H1 (cell line): ENCODE data around the gene FADS2. TPM values are rescaled to one million over a fixed set of nuclear protein-coding genes. Genes with fewer than 3 reads are reported as not detected.

Source experiments
- CTCF ChIA-PET: fragments of 300-600 bp; sonication (Branson Sonifier 250); formaldehyde crosslinking; loops from one replicate; lab custom pipeline; 2021; ENCODE audit not compliant: partially characterized antibody; lab: Charles Lee
- POLR2A ChIA-PET: fragments of 300-600 bp; sonication (Branson Sonifier 250); formaldehyde crosslinking; loops from one replicate; lab custom pipeline; 2021; ENCODE audit warnings: inconsistent platforms; ENCODE audit not compliant: partially characterized antibody; lab: Charles Lee
- DNase-seq, 2 experiments: peaks; one replicate each; pipeline versions ENCODE4 v3.0.0 to v3.0.0-alpha.2; 2010 to 2022; ENCODE audit warnings: low spot score in 2 of 2, low read depth in 1 of 2, mixed read lengths in 1 of 2
- FAIRE-seq: peaks from 2 replicates; lab custom pipeline; 2011; peaks lifted over from hg19 to GRCh38; lab: Jason Lieb, UNC
- H2AFZ ChIP-seq: 2 replicates; pipeline ENCODE4 v1.8.1; 2012; ENCODE audit warnings: low read length, inconsistent platforms
- H2AK5ac ChIP-seq: 2 replicates; pipeline ENCODE4 v1.6.1; 2013; ENCODE audit warnings: low read depth, low read length
- H2BK120ac ChIP-seq: replicated peaks from 2 replicates; pipeline ENCODE3; 2013; ENCODE audit warnings: low read depth, low read length, inconsistent platforms
- H2BK12ac ChIP-seq: 2 replicates; pipeline ENCODE4 v1.6.1; 2013; ENCODE audit warnings: low read depth, low read length
- H2BK15ac ChIP-seq: 2 replicates; pipeline ENCODE4 v1.6.1; 2013; ENCODE audit warnings: low read length
- H2BK20ac ChIP-seq: 2 replicates; pipeline ENCODE4 v1.6.1; 2013; ENCODE audit warnings: low read length
- H2BK5ac ChIP-seq: 2 replicates; pipeline ENCODE4 v1.6.1; 2013; ENCODE audit warnings: low read depth, low read length
- H3K14ac ChIP-seq: 2 replicates; pipeline ENCODE4 v1.6.1; 2013; ENCODE audit warnings: inconsistent platforms; ENCODE audit not compliant: insufficient read length
- H3K18ac ChIP-seq: 2 replicates; pipeline ENCODE4 v1.6.1; 2013; ENCODE audit warnings: low read length; ENCODE audit errors: extremely low read depth
- H3K23ac ChIP-seq: 2 replicates; pipeline ENCODE4 v1.6.1; 2013; ENCODE audit warnings: inconsistent platforms; ENCODE audit not compliant: insufficient read length
- H3K23me2 ChIP-seq: 2 replicates; pipeline ENCODE4 v1.6.1; 2013; ENCODE audit warnings: low read depth, low read length
- H3K27ac ChIP-seq: 2 replicates; pipeline ENCODE4 v1.6.1; 2011; ENCODE audit warnings: low read depth, low read length, inconsistent platforms
- H3K27me3 ChIP-seq, 4 experiments: replicated peaks in 1 of 4; 1 replicate in 1 of 4; 2 replicates in 3 of 4; pipeline versions ENCODE4 v1.6.1 to v1.8.1; 2011 to 2013; ENCODE audit warnings: low read length in 3 of 4, mild to moderate bottlenecking in 3 of 4, inconsistent platforms in 2 of 4, mixed read lengths in 2 of 4, moderate library complexity in 1 of 4; ENCODE audit not compliant: control insufficient read depth in 3 of 4, insufficient read depth in 3 of 4; ENCODE audit errors: extremely low read depth in 1 of 4
- H3K36me3 ChIP-seq, 4 experiments: 2 replicates each; pipeline versions ENCODE4 v1.6.1 to v1.8.1; 2011 to 2013; ENCODE audit warnings: mild to moderate bottlenecking in 4 of 4, low read length in 3 of 4, moderate library complexity in 2 of 4, control low read depth in 1 of 4, inconsistent platforms in 1 of 4; ENCODE audit not compliant: insufficient read depth in 4 of 4, control insufficient read depth in 2 of 4
- H3K4ac ChIP-seq: replicated peaks from 2 replicates; pipeline ENCODE3; 2013; ENCODE audit warnings: low read length, low read depth, mixed read lengths, inconsistent platforms; ENCODE audit not compliant: insufficient read length
- H3K4me1 ChIP-seq, 4 experiments: replicated peaks in 1 of 4; 1 replicate in 1 of 4; 2 replicates in 3 of 4; pipeline versions ENCODE4 v1.6.1 to v1.8.1; 2011 to 2013; ENCODE audit warnings: low read length in 3 of 4, inconsistent platforms in 2 of 4, mixed read lengths in 1 of 4; ENCODE audit not compliant: insufficient read depth in 4 of 4, control insufficient read depth in 3 of 4
- H3K4me2 ChIP-seq, 2 experiments: 2 replicates each; pipeline versions ENCODE4 v1.6.1 to v1.8.1; 2011 to 2013; ENCODE audit warnings: low read depth in 2 of 2, low read length in 2 of 2, control low read depth in 1 of 2, inconsistent platforms in 1 of 2, mild to moderate bottlenecking in 1 of 2; ENCODE audit not compliant: insufficient read depth in 1 of 2
- H3K4me3 ChIP-seq, 4 experiments: fragments of 200-600, 300-600 bp in 1 of 4; sonication (generic), shearing (Covaris generic), sonication (Bioruptor Twin) in 1 of 4; 2 replicates each; pipeline versions ENCODE4 v1.5.1 to v1.8.1; 2011 to 2016; ENCODE audit warnings: low read length in 4 of 4, low read depth in 3 of 4, control low read depth in 2 of 4, inconsistent platforms in 2 of 4, mild to moderate bottlenecking in 2 of 4, mixed read lengths in 1 of 4, moderate library complexity in 1 of 4; ENCODE audit not compliant: insufficient read depth in 2 of 4; ENCODE audit errors: extremely low read depth in 1 of 4
- H3K56ac ChIP-seq: replicated peaks from 2 replicates; pipeline ENCODE3; 2013; ENCODE audit warnings: low read depth, mild to moderate bottlenecking, mixed read lengths, low read length, inconsistent platforms; ENCODE audit not compliant: insufficient read length
- H3K79me1 ChIP-seq: 2 replicates; pipeline ENCODE4 v1.6.1; 2013; ENCODE audit warnings: low read depth, low read length, control low read depth
- H3K79me2 ChIP-seq, 2 experiments: 2 replicates each; pipeline versions ENCODE4 v1.6.1 to v1.8.1; 2012 to 2013; ENCODE audit warnings: low read length in 2 of 2, mild to moderate bottlenecking in 2 of 2, inconsistent platforms in 1 of 2; ENCODE audit not compliant: insufficient read depth in 2 of 2, control insufficient read depth in 1 of 2
- H3K9ac ChIP-seq, 4 experiments: replicated peaks in 1 of 4; 1 replicate in 1 of 4; 2 replicates in 3 of 4; pipeline versions ENCODE4 v1.6.1 to v1.8.1; 2011 to 2013; ENCODE audit warnings: low read depth in 3 of 4, low read length in 3 of 4, control low read depth in 2 of 4, mild to moderate bottlenecking in 2 of 4, moderate library complexity in 2 of 4, inconsistent platforms in 1 of 4; ENCODE audit errors: extremely low read depth in 1 of 4
- H3K9me3 ChIP-seq, 2 experiments: 2 replicates each; pipeline versions ENCODE4 v1.6.1 to v1.8.1; 2012 to 2013; ENCODE audit warnings: mild to moderate bottlenecking in 2 of 2, moderate library complexity in 2 of 2, control low read depth in 1 of 2, inconsistent platforms in 1 of 2, low read depth in 1 of 2, low read length in 1 of 2, mixed read lengths in 1 of 2; ENCODE audit not compliant: insufficient read depth in 2 of 2
- H4K20me1 ChIP-seq, 2 experiments: replicated peaks in 1 of 2; 2 replicates each; pipeline versions ENCODE3 to v1.8.1; 2011 to 2013; ENCODE audit warnings: inconsistent platforms in 2 of 2, low read length in 2 of 2, mild to moderate bottlenecking in 1 of 2; ENCODE audit not compliant: insufficient read depth in 2 of 2, control insufficient read depth in 1 of 2
- H4K5ac ChIP-seq: 2 replicates; pipeline ENCODE4 v1.6.1; 2013; ENCODE audit warnings: low read length, low read depth, mixed read lengths, inconsistent platforms; ENCODE audit not compliant: insufficient read length
- H4K8ac ChIP-seq: 2 replicates; pipeline ENCODE4 v1.8.0; 2013; ENCODE audit warnings: mild to moderate bottlenecking, moderate library complexity, low read length, inconsistent platforms; ENCODE audit not compliant: insufficient read depth; ENCODE audit errors: extremely low read depth
- H4K91ac ChIP-seq: replicated peaks from 2 replicates; pipeline ENCODE3; 2013; ENCODE audit warnings: low read length, mixed read lengths, inconsistent platforms; ENCODE audit not compliant: insufficient read length
- CHD1 ChIP-seq: IDR thresholded peaks from 2 replicates; pipeline ENCODE4 v1.6.1; 2012; ENCODE audit warnings: low read depth, low read length, improper control_type of control experiment
- EP300 ChIP-seq, 2 experiments: IDR thresholded peaks; 1 replicate in 1 of 2; 2 replicates in 1 of 2; pipeline ENCODE4 v1.6.1; 2011 to 2012; ENCODE audit warnings: low read depth in 2 of 2, low read length in 2 of 2, mild to moderate bottlenecking in 2 of 2, borderline replicate concordance in 1 of 2, inconsistent platforms in 1 of 2, moderate library complexity in 1 of 2
- FOSL1 ChIP-seq: IDR thresholded peaks from 2 replicates; pipeline ENCODE4 v1.6.1; 2011; ENCODE audit warnings: mild to moderate bottlenecking, low read depth, low read length, moderate library complexity; ENCODE audit not compliant: insufficient read depth
- NANOG ChIP-seq: IDR thresholded peaks from 2 replicates; pipeline ENCODE4 v1.6.1; 2011; ENCODE audit warnings: low read length, low read depth, mild to moderate bottlenecking, inconsistent platforms; ENCODE audit not compliant: insufficient read depth, poor library complexity, severe bottlenecking
- POLR2AphosphoS5 ChIP-seq: IDR thresholded peaks from 2 replicates; pipeline ENCODE4 v1.6.1; 2011; ENCODE audit warnings: low read depth, low read length
- RBBP5 ChIP-seq: IDR thresholded peaks from 2 replicates; pipeline ENCODE4 v1.7.1; 2012; ENCODE audit warnings: low read depth, mild to moderate bottlenecking, inconsistent platforms, low read length, moderate library complexity, borderline replicate concordance
- RXRA ChIP-seq: IDR thresholded peaks from 2 replicates; pipeline ENCODE4 v1.6.1; 2011; ENCODE audit warnings: low read depth, mild to moderate bottlenecking, low read length, moderate library complexity; ENCODE audit not compliant: insufficient read depth
- SIN3A ChIP-seq, 2 experiments: IDR thresholded peaks in 1 of 2; conservative IDR thresholded peaks in 1 of 2; 2 replicates each; pipeline ENCODE4 v1.6.1; 2011 to 2012; ENCODE audit warnings: low read length in 2 of 2, improper control_type of control experiment in 1 of 2, low read depth in 1 of 2, mild to moderate bottlenecking in 1 of 2
- WGBS, 2 experiments: shearing (Covaris generic) in 1 of 2; methylation state at CpG; one replicate each; pipeline versions ENCODE4 v1.1.6 to v1.1.7; 2013 to 2015; ENCODE audit warnings: low lambda C conversion rate in 2 of 2, mixed read lengths in 2 of 2, inconsistent platforms in 1 of 2, low coverage in 1 of 2, missing lambda C conversion rate in 1 of 2; ENCODE audit not compliant: insufficient replicate concordance in 2 of 2, insufficient coverage in 1 of 2, insufficient read length in 1 of 2; ENCODE audit errors: extremely low coverage in 1 of 2, missing lambda C conversion rate in 1 of 2; 5-methylcytosine and 5-hydroxymethylcytosine counted together
- polyA plus RNA-seq, 7 experiments: library from polyadenylated mRNA; depleted of rRNA in 3 of 7; stranded (reverse) in 5 of 7; unstranded in 2 of 7; fragments of >200 nt in 5 of 7; fragments of 200-250 nt in 2 of 7; gene quantifications; 1 replicate in 5 of 7; 2 replicates in 1 of 7; 4 replicates in 1 of 7; pipeline versions ENCODE4 v1.2.1 to v1.2.3, GENCODE V29; 2011 to 2013; ENCODE audit warnings: missing spikeins in 2 of 7, mixed read lengths in 2 of 7
- total RNA-seq: library from RNA; stranded (reverse); fragmentation: NEBNext Ultra II Directional; extraction: Animal tissue kit (Norgen Biotek cat#: 25700); gene quantifications from 2 replicates; pipeline ENCODE4 v1.2.1, GENCODE V29; 2021
- TF ChIP-seq, protein P1 (sequence below): IDR thresholded peaks from 2 replicates; pipeline ENCODE4 v1.6.1; 2011; ENCODE audit warnings: low read length, improper control_type of control experiment

The FADS2 gene
- total and polyA plus RNA-seq, 2 of the 8 experiments (the other 6 are each of a cell fraction or from before 2014, with no cell fraction given) = 499 to 701 TPM

DNA sequence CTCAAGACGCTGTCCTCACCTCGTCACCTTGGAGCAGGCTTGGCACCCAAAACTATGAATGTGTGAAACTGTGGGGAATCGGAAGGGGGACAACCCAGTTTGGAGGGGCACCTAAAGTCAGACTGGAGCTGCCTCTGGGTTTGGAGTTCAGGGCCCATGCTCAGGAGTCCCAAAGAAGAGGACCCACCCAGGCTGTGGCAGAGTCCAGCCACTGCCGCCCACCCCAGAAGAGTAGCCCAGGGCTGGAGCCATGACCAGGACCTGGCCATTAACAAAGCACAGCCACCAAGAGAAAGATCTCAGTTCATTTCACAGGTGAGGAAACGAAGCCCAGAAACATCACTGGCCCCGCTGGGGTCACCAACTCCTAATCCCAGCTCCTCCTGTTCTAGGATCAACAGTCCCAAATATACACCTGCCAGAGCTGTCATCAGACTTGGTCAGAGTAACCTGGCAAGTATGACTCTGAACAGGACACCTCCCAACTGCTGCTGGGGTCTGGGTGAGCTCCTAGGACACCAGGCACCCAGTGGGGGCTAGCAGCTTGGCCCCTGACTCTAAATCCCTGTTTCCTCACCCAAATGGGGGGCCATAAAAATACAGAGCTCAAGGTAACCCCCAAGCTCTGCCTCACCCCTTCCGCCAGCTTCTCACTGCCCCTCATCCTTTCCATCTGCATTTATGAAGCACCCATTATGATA, 86.5 kb downstream of the FADS2 start:
- no peaks in the 10 kb centered on the region for H3K9me3 ChIP-seq
- no peak overlapping the region for H3K4ac ChIP-seq
- H2AFZ ChIP-seq = no peak overlapping the region
- H2BK12ac ChIP-seq = no peak overlapping the region
- H4K5ac ChIP-seq = no peak overlapping the region
- peaks cover 0 to 28% (median 20%) of the 10 kb centered on the region in 4 experiments; a peak in 6 of 7 replicates for H3K27me3 ChIP-seq
- H3K27ac ChIP-seq = no peak overlapping the region
- H2BK20ac ChIP-seq = no peak overlapping the region
- no peak overlapping the region for H2BK15ac ChIP-seq
- H4K20me1 ChIP-seq = no peaks in the 10 kb centered on the region
- peaks cover 7% of the 10 kb centered on the region; the same call in 1 of the 2 replicates for H3K23me2 ChIP-seq
- no peaks in the 10 kb centered on the region for H3K36me3 ChIP-seq
- no peaks in the 10 kb centered on the region for H3K79me2 ChIP-seq
- H3K18ac ChIP-seq = no peak overlapping the region
- no peak overlapping the region for H3K14ac ChIP-seq
- DNase-seq = no peak
- no peak overlapping the region for H2AK5ac ChIP-seq
- H3K4me2 ChIP-seq = no peak overlapping the region
- CTCF ChIA-PET = interaction anchor here (1.2 to 11.1 kb wide), 5 partner anchors 9 to 194 kb away, joined by 3 to 202 read pairs (median 10); no protein-coding TSS in a partner anchor
- no peak overlapping the region; the same call in 1 of the 2 replicates for H2BK5ac ChIP-seq
- H3K56ac ChIP-seq = no peak overlapping the region
- no peak overlapping the region for H3K23ac ChIP-seq
- no peak overlapping the region for H4K91ac ChIP-seq
- peaks cover 0 to 13% (median 2%) of the 10 kb centered on the region in 4 experiments; a peak in 3 of 7 replicates for H3K4me1 ChIP-seq
- FAIRE-seq = no peak
- no peak overlapping the region for H2BK120ac ChIP-seq
- POLR2A ChIA-PET = interaction anchor here (0.6 to 1.7 kb wide), 3 partner anchors 10 to 16 kb away, joined by 3 to 4 read pairs (median 3); no protein-coding TSS in a partner anchor
- no peak overlapping the region for H4K8ac ChIP-seq
- 86% methylated on average over 7 of the region's 7 CpGs; no CpG with 5 or more reads in 1 of the 2 experiments for WGBS, 2 experiments
- H3K4me3 ChIP-seq = no peak overlapping the region
- H3K79me1 ChIP-seq = no peaks in the 10 kb centered on the region
- no peak overlapping the region for H3K9ac ChIP-seq
- TF ChIP-seq RBBP5 (no peak), NANOG (no peak), CHD1 (no peak), EP300 (IDR thresholded peaks at IDR 0.05; ENCODE audit: borderline replicate concordance in 1 of 2, low read depth in 2 of 2, low read length in 2 of 2) (no peak), POLR2AphosphoS5 (no peak), RXRA (no peak), SIN3A (conservative IDR thresholded peaks at IDR 0.05 in 1 of 2, IDR thresholded peaks at IDR 0.05 in 1 of 2; ENCODE audit: low read depth in 1 of 2, low read length in 2 of 2) (no peak), FOSL1 (no peak)
- TF ChIP-seq, protein P1, sequence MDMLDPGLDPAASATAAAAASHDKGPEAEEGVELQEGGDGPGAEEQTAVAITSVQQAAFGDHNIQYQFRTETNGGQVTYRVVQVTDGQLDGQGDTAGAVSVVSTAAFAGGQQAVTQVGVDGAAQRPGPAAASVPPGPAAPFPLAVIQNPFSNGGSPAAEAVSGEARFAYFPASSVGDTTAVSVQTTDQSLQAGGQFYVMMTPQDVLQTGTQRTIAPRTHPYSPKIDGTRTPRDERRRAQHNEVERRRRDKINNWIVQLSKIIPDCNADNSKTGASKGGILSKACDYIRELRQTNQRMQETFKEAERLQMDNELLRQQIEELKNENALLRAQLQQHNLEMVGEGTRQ = no peak
